C4-2B (cell line): ENCODE measurements around the gene NCOA1.
"Not testable (repeated sequence)": the region's sequence is repeated elsewhere in the genome, so short reads cannot be mapped to it uniquely, and the experiment has no call there.

Experiments used
- H3K27ac ChIP-seq: fragments of 450-650 bp; 2 replicates; pipeline ENCODE4 v1.5.1; 2017
- CTCF ChIP-seq: fragments of 450-650 bp; conservative IDR thresholded peaks from 2 replicates; pipeline ENCODE4 v1.5.1; 2017; ENCODE audit warnings: mild to moderate bottlenecking
- ZFX ChIP-seq: fragments of 450-650 bp; IDR thresholded peaks from 2 replicates; pipeline ENCODE4 v1.6.1; 2017

NCOA1 gene

GRCh38 chr2:24540011-24540477 lies 49.0 kb downstream of the NCOA1 start:
- H3K27ac ChIP-seq, result peak overlapping the region; percentile 93
- TF ChIP-seq ZFX (no peak), CTCF (no peak)

GRCh38 chr2:24541621-24542020 lies 50.6 kb downstream of the NCOA1 start:
- TF ChIP-seq ZFX, result no peak
- TF ChIP-seq CTCF, result no peak
- H3K27ac ChIP-seq, result no peak overlapping the region

- H3K27ac ChIP-seq, result no peak overlapping the region
- TF ChIP-seq ZFX, result no peak
- TF ChIP-seq CTCF, result no peak
These were observed 51.3 kb downstream of the NCOA1 start for GRCh38 chr2:24542269-24542872.

- TF ChIP-seq CTCF, result peak; percentile 27
- no peak for TF ChIP-seq ZFX
- H3K27ac ChIP-seq, result peak overlapping the region; percentile 36; the same call in 1 of the 2 replicates
These were observed 52.2 kb downstream of the NCOA1 start for GRCh38 chr2:24543252-24543651.

- TF ChIP-seq ZFX, result no peak
- TF ChIP-seq CTCF, result no peak
- peak overlapping the region; percentile 96 for H3K27ac ChIP-seq
These were observed 53.5 kb downstream of the NCOA1 start for GRCh38 chr2:24544456-24545115.

GRCh38 chr2:24546669-24547068 lies 55.6 kb downstream of the NCOA1 start:
- no peak for TF ChIP-seq CTCF
- TF ChIP-seq ZFX, result no peak
- peak overlapping the region; percentile 71 for H3K27ac ChIP-seq

GRCh38 chr2:24548058-24548457 lies 57.0 kb downstream of the NCOA1 start:
- TF ChIP-seq CTCF (no peak), ZFX (no peak)
- no peak overlapping the region for H3K27ac ChIP-seq

GRCh38 chr2:24550301-24550700 lies 59.2 kb downstream of the NCOA1 start:
- H3K27ac ChIP-seq, result not testable (repeated sequence)
